Ovary (tissue), 3 donors: ENCODE data around the gene RAD9B.

Source experiments
- CTCF ChIP-seq, 3 donors: fragments of 450-650 bp in 2 of 3; fragments of 200-600 bp in 1 of 3; IDR thresholded peaks; one replicate each; pipeline versions ENCODE4 v1.5.1 to v1.8.0; 2016 to 2022; ENCODE audit warnings: antibody characterized with exemption in 3 of 3, mild to moderate bottlenecking in 1 of 3
- EP300 ChIP-seq: sonication (generic); formaldehyde crosslinking; IDR thresholded peaks from one replicate; pipeline ENCODE4 v1.6.1; 2017; ENCODE audit warnings: antibody characterized with exemption
- donor health status: DM: no; HTN: no; CAD: no.

- TF ChIP-seq EP300 (no peak), CTCF (IDR thresholded peaks at IDR 0.05) (no peak)
These were observed 30.5 kb downstream of the RAD9B start for GRCh38 chr12:110532644-110533043.
